ENCODE measurements around the gene CTRL. TPM values are rescaled to one million over a fixed set of nuclear protein-coding genes. Genes with fewer than 3 reads are reported as not detected.

Gene CTRL
- total RNA-seq, 1 donor from 2014 or later: 1.4 TPM

GRCh38 chr16:67957622-67958021 is 26.0 kb upstream of the CTRL start:
- TF ChIP-seq CTCF (conservative IDR thresholded peaks at IDR 0.05): no peak

GRCh38 chr16:67954421-67955196 is 22.9 kb upstream of the CTRL start:
- no peaks in the 10 kb centered on the region for H3K9me3 Mint-ChIP-seq
- no peak for TF ChIP-seq CTCF (conservative IDR thresholded peaks at IDR 0.05)
- no peaks in the 10 kb centered on the region for H3K27me3 Mint-ChIP-seq
- H3K36me3 Mint-ChIP-seq: peaks cover 5% of the 10 kb centered on the region
- no peaks in the 10 kb centered on the region for H3K4me1 Mint-ChIP-seq (ENCODE audit: unreplicated experiment)
- DNase-seq (ENCODE audit: extremely low spot score, unreplicated experiment): no peak
- H3K27ac Mint-ChIP-seq: no peak overlapping the region
- no peak overlapping the region for H3K4me3 Mint-ChIP-seq

More at GRCh38 chr16:67957622-67958021, 26.0 kb upstream of the CTRL start:
- H3K9me3 Mint-ChIP-seq: no peaks in the 10 kb centered on the region
- H3K36me3 Mint-ChIP-seq: peaks cover 9% of the 10 kb centered on the region
- H3K27me3 Mint-ChIP-seq: no peaks in the 10 kb centered on the region
- H3K4me3 Mint-ChIP-seq: no peak overlapping the region
- no peaks in the 10 kb centered on the region for H3K4me1 Mint-ChIP-seq (ENCODE audit: unreplicated experiment)
- DNase-seq (ENCODE audit: extremely low spot score, unreplicated experiment): no peak
- H3K27ac Mint-ChIP-seq: no peak overlapping the region

DNA sequence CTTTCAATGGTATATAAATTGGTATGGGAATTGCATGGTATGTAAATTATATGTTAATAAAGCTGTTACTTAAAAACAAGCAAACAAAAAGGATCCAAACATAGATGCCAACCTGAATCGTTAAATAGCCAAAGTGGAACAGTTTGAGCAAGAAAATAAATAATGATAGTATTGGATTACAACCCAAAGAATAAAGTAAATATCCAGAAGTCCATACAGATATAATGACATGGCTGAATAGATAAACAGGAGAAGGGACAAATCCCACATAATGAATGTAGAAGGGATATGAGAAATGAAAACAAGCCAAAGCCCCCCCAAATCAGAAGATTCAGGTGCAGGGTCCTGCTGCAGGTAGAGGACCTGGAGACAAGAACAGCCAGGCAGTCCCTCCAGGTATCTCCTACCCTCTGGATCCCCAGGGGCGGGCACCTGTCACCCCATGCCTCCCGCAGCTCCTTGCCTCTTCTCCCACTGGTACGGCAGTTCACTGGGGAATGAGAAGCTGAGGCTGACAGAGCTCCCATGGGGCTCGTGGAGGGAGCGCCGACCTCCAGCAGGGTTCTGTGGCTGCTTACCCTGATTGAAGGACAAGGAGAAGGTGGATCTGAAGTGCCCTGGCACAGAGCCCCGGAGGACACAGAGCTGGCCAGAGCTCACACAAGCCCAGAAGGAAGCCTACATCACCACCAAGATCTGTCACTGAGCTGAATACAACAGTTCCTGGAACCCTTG is 22.1 kb upstream of the CTRL start:
- TF ChIP-seq CTCF (conservative IDR thresholded peaks at IDR 0.05): no peak
- H3K4me1 Mint-ChIP-seq (ENCODE audit: unreplicated experiment): no peaks in the 10 kb centered on the region

DNA sequence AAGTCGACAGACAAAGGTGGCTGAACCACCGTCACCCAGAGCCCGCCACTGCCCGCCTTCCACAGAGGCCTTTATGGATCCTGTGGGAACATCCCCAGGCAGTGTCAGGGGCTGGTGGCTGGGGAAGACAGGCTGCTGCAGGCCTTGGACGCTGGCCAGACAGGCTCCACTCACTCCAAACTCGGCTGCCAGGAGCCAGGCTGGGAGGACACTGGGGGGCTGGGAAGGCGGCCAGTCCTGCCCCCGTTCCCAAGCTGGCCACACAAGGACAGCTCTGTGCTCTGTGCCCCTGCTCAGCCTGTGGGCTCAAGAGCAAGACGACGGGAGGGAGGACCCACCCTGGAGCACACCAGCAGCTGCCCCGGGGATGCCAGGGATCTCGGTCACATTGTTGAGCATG is 19.8 kb upstream of the CTRL start:
- no peak overlapping the region for H3K4me3 Mint-ChIP-seq
- H3K36me3 Mint-ChIP-seq: no peaks in the 10 kb centered on the region
- no peaks in the 10 kb centered on the region for H3K9me3 Mint-ChIP-seq
- H3K27me3 Mint-ChIP-seq: no peaks in the 10 kb centered on the region
- TF ChIP-seq CTCF (conservative IDR thresholded peaks at IDR 0.05): no peak
- no peak overlapping the region for H3K27ac Mint-ChIP-seq
- no peaks in the 10 kb centered on the region for H3K4me1 Mint-ChIP-seq (ENCODE audit: unreplicated experiment)
- DNase-seq (ENCODE audit: extremely low spot score, unreplicated experiment): no peak

More for the DNA sequence above, 22.1 kb upstream of the CTRL start:
- Mint-ChIP-seq H3K9me3 (no peaks in the 10 kb centered on the region), H3K36me3 (peaks cover 5% of the 10 kb centered on the region), H3K4me3 (no peak overlapping the region), H3K27ac (no peak overlapping the region), H3K27me3 (no peaks in the 10 kb centered on the region)
- no peak for DNase-seq (ENCODE audit: extremely low spot score, unreplicated experiment)

DNA sequence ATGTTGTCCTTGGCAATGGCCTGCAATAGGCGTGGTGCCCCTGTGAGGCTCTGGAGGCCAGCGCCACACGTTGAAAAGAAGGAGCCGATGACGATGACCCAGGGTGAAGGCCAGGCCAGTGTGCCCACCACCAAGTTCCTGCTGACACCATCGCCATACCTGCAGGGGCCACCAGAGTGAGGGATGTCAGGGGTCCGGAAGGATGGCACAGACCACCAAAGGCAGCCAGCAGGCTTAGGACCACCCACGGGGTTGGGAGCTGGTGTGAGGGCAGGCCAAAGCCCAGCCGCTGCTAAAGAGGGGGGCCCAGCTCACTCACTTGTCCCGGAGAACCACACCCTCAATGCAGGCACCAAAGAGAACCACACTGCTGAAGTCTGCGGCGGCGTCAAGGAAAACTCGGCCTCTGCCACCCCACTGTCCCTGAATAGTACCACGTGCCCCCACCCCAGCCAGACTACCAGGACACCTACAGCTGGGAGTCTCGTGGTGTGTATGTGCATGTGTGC is 18.7 kb upstream of the CTRL start:
- H3K27me3 Mint-ChIP-seq: no peaks in the 10 kb centered on the region
- H3K4me3 Mint-ChIP-seq: no peak overlapping the region
- no peaks in the 10 kb centered on the region for H3K4me1 Mint-ChIP-seq (ENCODE audit: unreplicated experiment)
- no peak overlapping the region for H3K27ac Mint-ChIP-seq
- H3K9me3 Mint-ChIP-seq: no peaks in the 10 kb centered on the region
- DNase-seq (ENCODE audit: extremely low spot score, unreplicated experiment): no peak
- no peaks in the 10 kb centered on the region for H3K36me3 Mint-ChIP-seq
- TF ChIP-seq CTCF (conservative IDR thresholded peaks at IDR 0.05): no peak
